Smooth muscle cell (in vitro differentiated cells): ENCODE data around the gene NES. TPM values are rescaled to one million over a fixed set of nuclear protein-coding genes. Genes with fewer than 3 reads are reported as not detected.

ENCODE experiments used
- DNase-seq: peaks from one replicate; lab custom pipeline; 2025; ENCODE audit not compliant: unreplicated experiment; lab: John Stamatoyannopoulos, UW
- H2AFZ ChIP-seq: fragments of 200-600 bp; sonication (generic); 2 replicates; pipeline ENCODE4 v1.6.0; 2016; ENCODE audit warnings: antibody characterized with exemption, low read depth, mild to moderate bottlenecking
- H3F3A ChIP-seq: fragments of 200-600 bp; sonication (generic); 2 replicates; pipeline ENCODE4 v1.6.0; 2017; ENCODE audit warnings: antibody characterized with exemption, low read depth
- H3K27ac ChIP-seq: fragments of 200-600 bp; sonication (generic); 2 replicates; pipeline ENCODE4 v1.5.1; 2016; ENCODE audit warnings: low read depth, mild to moderate bottlenecking
- H3K27me3 ChIP-seq: fragments of 200-600 bp; sonication (generic); 2 replicates; pipeline ENCODE4 v1.6.1; 2016; ENCODE audit warnings: low read depth, mild to moderate bottlenecking
- H3K36me3 ChIP-seq: fragments of 200-600 bp; sonication (generic); 2 replicates; pipeline ENCODE4 v1.5.1; 2016; ENCODE audit warnings: low read depth
- H3K4me1 ChIP-seq: fragments of 200-600 bp; sonication (generic); 2 replicates; pipeline ENCODE4 v1.5.1; 2016; ENCODE audit warnings: low read depth
- H3K4me2 ChIP-seq: fragments of 200-600 bp; sonication (generic); 2 replicates; pipeline ENCODE4 v1.6.0; 2016; ENCODE audit warnings: mild to moderate bottlenecking
- H3K4me3 ChIP-seq: fragments of 200-600 bp; sonication (generic); 2 replicates; pipeline ENCODE4 v1.5.1; 2016; ENCODE audit warnings: mild to moderate bottlenecking
- H3K79me2 ChIP-seq: fragments of 200-600 bp; sonication (generic); 2 replicates; pipeline ENCODE4 v1.6.0; 2016; ENCODE audit warnings: low read depth, mild to moderate bottlenecking
- H3K9ac ChIP-seq: fragments of 200-600 bp; sonication (generic); 2 replicates; pipeline ENCODE4 v1.6.0; 2016; ENCODE audit warnings: low read depth
- H3K9me3 ChIP-seq: fragments of 200-600 bp; sonication (generic); replicated peaks from 2 replicates; pipeline ENCODE4 v1.5.1; 2016; ENCODE audit warnings: low read depth
- H4K20me1 ChIP-seq: fragments of 200-600 bp; sonication (generic); 2 replicates; pipeline ENCODE4 v1.6.0; 2016; ENCODE audit warnings: low read depth
- WGBS: methylation state at CpG from one replicate; pipeline ENCODE4 v1.1.7; 2016; ENCODE audit warnings: low lambda C conversion rate; 5-methylcytosine and 5-hydroxymethylcytosine counted together
- polyA plus RNA-seq: library from polyadenylated mRNA; unstranded; fragments of >200 nt; fragmentation: Nextera tagmentation; extraction: Ambion mirVana; gene quantifications from 2 replicates; pipeline ENCODE4 v1.2.1, GENCODE V29; 2016
- total RNA-seq: library from RNA; depleted of rRNA; stranded (reverse); fragments of >200 nt; gene quantifications from 2 replicates; pipeline ENCODE4 v1.2.3, GENCODE V29; 2014
- TF ChIP-seq, protein P1 (sequence below): fragments of 200-600 bp; sonication (generic); IDR thresholded peaks from 2 replicates; pipeline ENCODE4 v1.5.1; 2017; ENCODE audit warnings: borderline replicate concordance, mild to moderate bottlenecking, antibody characterized with exemption; ENCODE audit not compliant: insufficient read depth, poor library complexity, severe bottlenecking

NES gene
- total and polyA plus RNA-seq, 2 experiments from 2014 or later: 11.3 to 28.5 TPM

DNA sequence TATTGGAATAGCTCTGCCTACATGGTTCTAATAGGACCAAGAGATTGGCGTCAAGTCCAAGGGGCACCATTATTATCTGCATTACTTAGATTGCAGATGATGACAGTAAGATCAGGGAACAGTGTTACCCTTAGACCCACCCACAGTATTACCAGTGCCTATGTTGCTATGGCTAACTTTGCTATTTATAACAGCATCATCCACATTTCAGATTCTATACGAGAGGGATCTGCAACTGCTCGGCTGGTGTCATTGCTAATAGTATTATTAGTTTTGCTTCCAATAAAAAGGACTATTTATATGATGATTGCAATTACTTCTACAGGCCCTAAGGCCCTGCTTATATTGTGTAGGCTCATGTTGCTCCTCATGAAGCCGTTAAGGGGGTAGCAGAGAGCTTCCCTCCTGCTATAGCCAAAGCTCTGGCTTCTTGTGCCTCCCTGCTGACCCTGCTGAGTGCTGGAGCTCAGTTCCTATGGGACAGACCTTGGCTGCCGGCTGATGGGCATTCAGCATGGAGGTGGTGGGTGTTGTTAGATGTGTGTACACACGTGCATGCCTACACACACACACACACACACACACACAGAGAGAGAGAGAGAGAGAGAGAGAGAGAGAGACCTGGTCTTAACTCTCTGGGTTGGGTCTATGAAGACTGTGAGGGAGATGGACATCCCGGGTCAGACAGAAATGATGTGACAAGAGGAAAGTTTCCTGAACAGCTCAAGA, 34.0 kb downstream of the NES start:
- Histone ChIP-seq H3K9ac (no peak overlapping the region), H3K9me3 (no peaks in the 10 kb centered on the region), H3K4me3 (no peak overlapping the region), H3K79me2 (no peaks in the 10 kb centered on the region), H3K4me1 (peaks cover 14% of the 10 kb centered on the region), H3K27me3 (peaks cover 96% of the 10 kb centered on the region), H3K36me3 (no peaks in the 10 kb centered on the region), H3K4me2 (no peak overlapping the region), H3K27ac (no peak overlapping the region), H2AFZ (no peak overlapping the region), H3F3A (no peaks in the 10 kb centered on the region), H4K20me1 (peaks cover 12% of the 10 kb centered on the region)
- WGBS: 54% methylated on average over 7 of the region's 7 CpGs
- no peak for DNase-seq
- TF ChIP-seq, protein P1, sequence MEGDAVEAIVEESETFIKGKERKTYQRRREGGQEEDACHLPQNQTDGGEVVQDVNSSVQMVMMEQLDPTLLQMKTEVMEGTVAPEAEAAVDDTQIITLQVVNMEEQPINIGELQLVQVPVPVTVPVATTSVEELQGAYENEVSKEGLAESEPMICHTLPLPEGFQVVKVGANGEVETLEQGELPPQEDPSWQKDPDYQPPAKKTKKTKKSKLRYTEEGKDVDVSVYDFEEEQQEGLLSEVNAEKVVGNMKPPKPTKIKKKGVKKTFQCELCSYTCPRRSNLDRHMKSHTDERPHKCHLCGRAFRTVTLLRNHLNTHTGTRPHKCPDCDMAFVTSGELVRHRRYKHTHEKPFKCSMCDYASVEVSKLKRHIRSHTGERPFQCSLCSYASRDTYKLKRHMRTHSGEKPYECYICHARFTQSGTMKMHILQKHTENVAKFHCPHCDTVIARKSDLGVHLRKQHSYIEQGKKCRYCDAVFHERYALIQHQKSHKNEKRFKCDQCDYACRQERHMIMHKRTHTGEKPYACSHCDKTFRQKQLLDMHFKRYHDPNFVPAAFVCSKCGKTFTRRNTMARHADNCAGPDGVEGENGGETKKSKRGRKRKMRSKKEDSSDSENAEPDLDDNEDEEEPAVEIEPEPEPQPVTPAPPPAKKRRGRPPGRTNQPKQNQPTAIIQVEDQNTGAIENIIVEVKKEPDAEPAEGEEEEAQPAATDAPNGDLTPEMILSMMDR: no peak

DNA sequence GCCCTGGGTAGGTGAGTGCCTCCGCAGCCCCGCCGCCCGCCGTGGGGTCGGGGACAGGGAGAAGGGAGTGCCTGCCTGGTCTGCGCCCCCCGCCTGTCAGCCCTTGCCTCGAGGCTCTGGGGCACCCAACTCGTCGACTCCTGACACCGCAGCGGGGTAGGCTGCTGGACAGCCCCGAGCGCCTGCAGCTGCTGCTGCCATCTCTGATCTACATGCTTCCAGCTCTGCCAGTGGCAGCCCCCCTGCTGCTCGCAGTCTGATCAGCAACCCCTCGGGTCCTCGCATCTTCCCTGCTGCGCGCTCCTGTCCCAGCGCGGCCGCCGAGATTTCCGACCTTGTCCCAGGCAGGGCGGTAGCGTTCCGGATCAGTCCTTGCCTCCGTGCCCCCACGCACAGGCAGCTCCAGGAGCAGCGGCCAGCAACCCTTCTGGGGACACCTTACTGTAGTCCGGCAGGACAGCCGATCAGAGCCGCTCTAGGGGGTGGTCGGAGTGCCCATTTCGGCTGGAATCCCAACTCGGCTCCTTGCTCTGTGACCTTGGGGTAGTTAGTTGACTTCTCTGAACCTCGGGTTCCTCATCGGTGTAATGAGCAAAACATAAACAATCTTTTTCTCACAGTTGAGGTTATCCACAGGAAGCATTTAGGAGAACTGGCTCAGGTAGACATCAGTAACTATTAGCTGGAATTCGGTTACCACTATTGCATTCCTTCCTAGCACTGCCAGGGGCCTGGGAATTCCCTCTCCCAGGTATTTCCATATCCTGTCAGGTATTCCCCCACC, 34.8 kb downstream of the NES start:
- Histone ChIP-seq H2AFZ (peak overlapping the region; percentile 20), H3K4me1 (peaks cover 14% of the 10 kb centered on the region), H3F3A (no peaks in the 10 kb centered on the region), H3K36me3 (no peaks in the 10 kb centered on the region), H3K79me2 (no peaks in the 10 kb centered on the region), H3K9me3 (no peaks in the 10 kb centered on the region), H3K27ac (no peak overlapping the region), H4K20me1 (peaks cover 12% of the 10 kb centered on the region), H3K4me3 (peak overlapping the region; percentile 50), H3K4me2 (peak overlapping the region; percentile 93), H3K27me3 (peaks cover 96% of the 10 kb centered on the region), H3K9ac (no peak overlapping the region)
- TF ChIP-seq, protein P1: no peak
- DNase-seq: no peak
- WGBS: 7% methylated on average over 35 of the region's 40 CpGs

DNA sequence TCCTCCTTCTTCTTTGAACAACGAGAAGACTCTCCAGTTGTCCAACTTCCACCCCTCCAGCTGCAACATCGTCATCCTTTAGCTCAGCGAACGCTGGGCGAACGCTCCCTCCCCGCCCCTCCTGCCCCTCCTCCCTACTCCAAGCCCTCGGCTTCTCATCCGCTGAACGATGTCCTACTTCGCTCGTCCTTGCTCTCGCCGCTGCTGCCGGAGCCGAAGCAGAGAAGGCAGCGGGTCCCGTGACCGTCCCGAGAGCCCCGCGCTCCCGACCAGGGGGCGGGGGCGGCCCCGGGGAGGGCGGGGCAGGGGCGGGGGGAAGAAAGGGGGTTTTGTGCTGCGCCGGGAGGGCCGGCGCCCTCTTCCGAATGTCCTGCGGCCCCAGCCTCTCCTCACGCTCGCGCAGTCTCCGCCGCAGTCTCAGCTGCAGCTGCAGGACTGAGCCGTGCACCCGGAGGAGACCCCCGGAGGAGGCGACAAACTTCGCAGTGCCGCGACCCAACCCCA, 35.4 kb downstream of the NES start, which contains the start of gene BCAN:
BCAN (plus strand) TSS at position 357 of the 504 bp plus-strand sequence. CDS start 3,938 bp downstream, outside the sequence.
- Histone ChIP-seq H3K4me3 (peak within 1 kb of the TSS; percentile 50), H3K9ac (no peak within 1 kb of the TSS), H3K4me2 (peak within 1 kb of the TSS; percentile 93), H3K4me1 (peaks cover 14% of the 10 kb centered on the region), H3K79me2 (no peaks in the 10 kb centered on the region), H2AFZ (peak within 1 kb of the TSS; percentile 20), H3K27ac (no peak within 1 kb of the TSS), H4K20me1 (peaks cover 12% of the 10 kb centered on the region), H3K36me3 (no peaks in the 10 kb centered on the region), H3K27me3 (peaks cover 94% of the 10 kb centered on the region), H3K9me3 (no peaks in the 10 kb centered on the region), H3F3A (no peaks in the 10 kb centered on the region)
- 2% methylated on average over 11 of the region's 46 CpGs for WGBS
- DNase-seq: no peak
- TF ChIP-seq, protein P1: no peak
